CD4-positive, alpha-beta T cell (primary cell): ENCODE results near the gene FRMPD1. TPM values are rescaled to one million over a fixed set of nuclear protein-coding genes. Genes with fewer than 3 reads are reported as not detected.

ENCODE experiments used
- ATAC-seq: fragments of 200-7000 bp; cut with Tn5 transposase; one replicate; pipeline ENCODE4 v1.10.0; 2022; ENCODE audit warnings: mild to moderate bottlenecking; ENCODE audit not compliant: poor library complexity
- CTCF ChIA-PET: fragments of 350-600 bp; sonication (Branson Sonifier 250); formaldehyde crosslinking; loops from one replicate; lab custom pipeline; 2021; ENCODE audit warnings: antibody characterized with exemption, inconsistent platforms; lab: Charles Lee
- POLR2A ChIA-PET: fragments of 350-600 bp; sonication (Branson Sonifier 250); formaldehyde crosslinking; loops from one replicate; lab custom pipeline; 2021; ENCODE audit warnings: antibody characterized with exemption, inconsistent platforms; lab: Charles Lee
- DNase-seq, 14 experiments: peaks; one replicate each; pipeline ENCODE4 v3.0.0-alpha.2; 2013 to 2020; ENCODE audit warnings: mixed read lengths in 2 of 14
- H3K27ac ChIP-seq, 2 donors: one replicate each; pipeline versions ENCODE4 v1.5.1 to v1.7.0; 2013; ENCODE audit warnings: low read length in 2 of 2, low read depth in 1 of 2, mild to moderate bottlenecking in 1 of 2
- H3K27me3 ChIP-seq, 2 experiments: 1 replicate in 1 of 2; 2 replicates in 1 of 2; pipeline versions ENCODE4 v1.6.1 to v1.7.0; 2013; ENCODE audit warnings: low read length in 2 of 2, control low read depth in 1 of 2, mild to moderate bottlenecking in 1 of 2, moderate library complexity in 1 of 2; ENCODE audit not compliant: insufficient read depth in 2 of 2, control insufficient read depth in 1 of 2
- H3K36me3 ChIP-seq: one replicate; pipeline ENCODE4 v1.6.1; 2013; ENCODE audit warnings: low read length, control low read depth; ENCODE audit not compliant: insufficient read depth
- H3K4me1 ChIP-seq: one replicate; pipeline ENCODE4 v1.6.1; 2013; ENCODE audit warnings: low read length, control low read depth; ENCODE audit not compliant: insufficient read depth
- H3K4me3 ChIP-seq: one replicate; pipeline ENCODE4 v1.5.1; 2013; ENCODE audit warnings: mild to moderate bottlenecking, low read length, moderate library complexity
- H3K9me3 ChIP-seq, 2 experiments: 1 replicate in 1 of 2; 2 replicates in 1 of 2; pipeline versions ENCODE4 v1.6.1 to v1.7.0; 2013; ENCODE audit warnings: low read length in 2 of 2, mild to moderate bottlenecking in 2 of 2, control low read depth in 1 of 2, moderate library complexity in 1 of 2; ENCODE audit not compliant: control insufficient read depth in 1 of 2, insufficient read depth in 1 of 2
- H3K27ac Mint-ChIP-seq: one replicate; pipeline ENCODE4 v1.8.0; 2020; ENCODE audit warnings: mixed read lengths
- H3K27me3 Mint-ChIP-seq: one replicate; pipeline ENCODE4 v1.8.0; 2021; ENCODE audit warnings: mixed read lengths
- H3K36me3 Mint-ChIP-seq: one replicate; pipeline ENCODE4 v1.8.0; 2021; ENCODE audit warnings: low read depth, mixed read lengths
- H3K4me1 Mint-ChIP-seq: one replicate; pipeline ENCODE4 v1.8.0; 2021; ENCODE audit warnings: low read depth, mixed read lengths
- H3K4me3 Mint-ChIP-seq: one replicate; pipeline ENCODE4 v1.8.0; 2020; ENCODE audit warnings: mild to moderate bottlenecking, mixed read lengths
- H3K9me3 Mint-ChIP-seq: one replicate; pipeline ENCODE4 v1.8.0; 2020; ENCODE audit warnings: mixed read lengths
- intact Hi-C, 2 experiments: fragments of 100-400 bp; cut with DNase I in 1 of 2; cut with micrococcal nuclease in 1 of 2; formaldehyde crosslinking; loops; one replicate each; pipeline versions ENCODE4 v1.15.1 to v1.9.0; 2023 to 2025; cut with DNase I, micrococcal nuclease
- total RNA-seq, 174 experiments: library from RNA in 2 of 174; stranded (reverse) in 2 of 174; gene quantifications; one replicate each; pipeline ENCODE4 v1.2.3 and lab custom pipeline; 2021 to 2026
- TF ChIP-seq, protein P1 (sequence below): fragments of 200-600 bp; IDR thresholded peaks from one replicate; pipeline ENCODE4 v1.8.0; 2022; ENCODE audit warnings: antibody characterized with exemption, mild to moderate bottlenecking

The FRMPD1 gene
- total RNA-seq, 2 experiments from 2014 or later: not detected

DNA sequence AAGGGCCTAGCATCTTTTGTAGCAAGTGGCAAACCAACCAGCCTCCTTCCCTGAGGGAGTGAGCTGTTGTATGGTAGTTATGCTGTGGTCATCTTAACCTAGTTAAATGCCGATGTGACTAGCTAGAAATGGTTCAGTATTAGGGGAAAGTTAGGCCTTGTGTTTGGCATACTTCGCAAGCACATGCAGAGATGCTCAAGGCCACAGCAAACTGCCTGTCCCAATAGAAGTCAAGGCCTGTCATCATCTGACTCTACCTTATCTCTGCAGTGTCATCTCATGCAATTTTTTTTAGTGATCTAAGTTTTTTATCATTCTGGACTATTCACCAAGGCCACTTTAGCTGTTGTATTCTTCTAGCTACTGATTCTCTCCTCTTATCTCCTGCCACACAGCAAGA lies 139.3 kb downstream of the FRMPD1 start:
- Histone ChIP-seq H3K27ac (no peak overlapping the region), H3K27me3 (peaks cover 0 to 4% of the 10 kb centered on the region in 2 experiments), H3K9me3 (no peaks in the 10 kb centered on the region), H3K36me3 (no peaks in the 10 kb centered on the region), H3K4me3 (no peak overlapping the region), H3K4me1 (peaks cover 6% of the 10 kb centered on the region)
- Mint-ChIP-seq H3K4me1 (peaks cover 8% of the 10 kb centered on the region), H3K27ac (no peak overlapping the region), H3K9me3 (no peaks in the 10 kb centered on the region), H3K27me3 (no peaks in the 10 kb centered on the region), H3K36me3 (peaks cover under 1% of the 10 kb centered on the region), H3K4me3 (no peak overlapping the region)
- ChIA-PET CTCF (no interaction called here), POLR2A (no interaction called here)
- intact Hi-C loops: no loop called here
- ATAC-seq (no peak), DNase-seq (no peak)
- TF ChIP-seq, protein P1, sequence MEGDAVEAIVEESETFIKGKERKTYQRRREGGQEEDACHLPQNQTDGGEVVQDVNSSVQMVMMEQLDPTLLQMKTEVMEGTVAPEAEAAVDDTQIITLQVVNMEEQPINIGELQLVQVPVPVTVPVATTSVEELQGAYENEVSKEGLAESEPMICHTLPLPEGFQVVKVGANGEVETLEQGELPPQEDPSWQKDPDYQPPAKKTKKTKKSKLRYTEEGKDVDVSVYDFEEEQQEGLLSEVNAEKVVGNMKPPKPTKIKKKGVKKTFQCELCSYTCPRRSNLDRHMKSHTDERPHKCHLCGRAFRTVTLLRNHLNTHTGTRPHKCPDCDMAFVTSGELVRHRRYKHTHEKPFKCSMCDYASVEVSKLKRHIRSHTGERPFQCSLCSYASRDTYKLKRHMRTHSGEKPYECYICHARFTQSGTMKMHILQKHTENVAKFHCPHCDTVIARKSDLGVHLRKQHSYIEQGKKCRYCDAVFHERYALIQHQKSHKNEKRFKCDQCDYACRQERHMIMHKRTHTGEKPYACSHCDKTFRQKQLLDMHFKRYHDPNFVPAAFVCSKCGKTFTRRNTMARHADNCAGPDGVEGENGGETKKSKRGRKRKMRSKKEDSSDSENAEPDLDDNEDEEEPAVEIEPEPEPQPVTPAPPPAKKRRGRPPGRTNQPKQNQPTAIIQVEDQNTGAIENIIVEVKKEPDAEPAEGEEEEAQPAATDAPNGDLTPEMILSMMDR: no peak

DNA sequence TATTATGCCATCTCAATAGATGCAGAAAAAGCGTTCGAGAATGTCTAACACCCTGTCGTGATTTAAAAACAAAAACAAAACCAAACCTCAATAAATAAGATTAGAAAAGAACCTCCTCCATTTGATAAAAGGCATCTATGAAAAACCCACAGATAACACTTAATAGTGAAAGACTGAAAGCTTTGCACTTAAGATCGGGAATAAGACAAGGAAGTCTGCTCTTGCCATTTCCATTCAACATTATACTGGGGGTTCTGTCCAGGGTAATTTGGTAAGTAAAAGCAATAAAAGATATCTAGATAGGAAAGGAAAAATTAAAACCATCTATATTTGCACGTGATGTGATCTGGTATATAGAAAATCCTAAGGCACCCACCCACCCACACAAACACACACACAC lies 141.4 kb downstream of the FRMPD1 start:
- no peaks in the 10 kb centered on the region for H3K36me3 ChIP-seq
- Mint-ChIP-seq H3K27me3 (no peaks in the 10 kb centered on the region), H3K9me3 (no peaks in the 10 kb centered on the region), H3K4me1 (no peaks in the 10 kb centered on the region), H3K4me3 (no peak overlapping the region), H3K36me3 (no peaks in the 10 kb centered on the region), H3K27ac (no peak overlapping the region)
- H3K4me3 ChIP-seq: no peak overlapping the region
- no peaks in the 10 kb centered on the region for H3K4me1 ChIP-seq
- H3K9me3 ChIP-seq: no peaks in the 10 kb centered on the region
- no peak overlapping the region for H3K27ac ChIP-seq
- intact Hi-C loops: no loop called here
- peaks cover 0 to 4% of the 10 kb centered on the region in 2 experiments for H3K27me3 ChIP-seq
- no peak for DNase-seq
- CTCF ChIA-PET: no interaction called here
- ATAC-seq: no peak
- POLR2A ChIA-PET: no interaction called here
- TF ChIP-seq, protein P1: no peak

DNA sequence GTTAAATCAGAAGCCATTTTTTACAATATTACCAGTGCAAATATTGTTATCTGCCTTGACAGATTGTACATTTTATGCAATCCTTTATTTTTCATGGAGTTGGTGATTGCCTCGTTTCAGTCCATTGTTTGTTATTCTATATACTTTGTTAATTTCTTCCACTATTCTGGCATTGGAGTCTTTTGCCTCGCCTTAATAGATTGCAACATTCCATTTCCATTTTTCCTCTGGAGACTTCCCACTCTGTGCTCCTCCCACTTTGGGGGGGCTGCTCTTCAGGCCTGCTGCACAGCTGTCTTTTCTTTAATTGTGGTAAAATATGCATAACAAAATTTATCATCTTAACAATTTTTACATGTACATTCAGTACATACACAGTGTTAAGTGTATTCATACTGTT lies 145.5 kb downstream of the FRMPD1 start:
- ChIA-PET POLR2A (no interaction called here), CTCF (no interaction called here)
- H3K4me3 ChIP-seq: no peak overlapping the region
- Mint-ChIP-seq H3K9me3 (no peaks in the 10 kb centered on the region), H3K27ac (no peak overlapping the region), H3K4me3 (no peak overlapping the region), H3K4me1 (peaks cover 13% of the 10 kb centered on the region), H3K36me3 (peaks cover 13% of the 10 kb centered on the region), H3K27me3 (no peaks in the 10 kb centered on the region)
- DNase-seq (no peak), ATAC-seq (no peak)
- peaks cover 10% of the 10 kb centered on the region for H3K4me1 ChIP-seq
- H3K27me3 ChIP-seq: no peaks in the 10 kb centered on the region
- no peaks in the 10 kb centered on the region for H3K9me3 ChIP-seq
- no peaks in the 10 kb centered on the region for H3K36me3 ChIP-seq
- H3K27ac ChIP-seq: no peak overlapping the region
- intact Hi-C loops: no loop called here
- TF ChIP-seq, protein P1: no peak

Other genes starting within 250 kb of the FRMPD1 start
- 10 to 100 TPM; 29.0 to 29.6 TPM for gene GRHPR, start 228.3 kb upstream of the FRMPD1 start, total RNA-seq
- 10 to 100 TPM; 21.3 to 22.0 TPM for gene ZBTB5, start 185.5 kb upstream of the FRMPD1 start, total RNA-seq
- 10 to 100 TPM; 28.9 to 29.7 TPM for gene POLR1E, start 165.0 kb upstream of the FRMPD1 start, total RNA-seq
- gene FBXO10, start 74.6 kb upstream of the FRMPD1 start, total RNA-seq: 1 to 10 TPM in 1 of 2 experiments, under 1 TPM in 1; 0.81 to 2.3 TPM
- 10 to 100 TPM; 31.4 to 35.3 TPM for gene TOMM5, start 58.4 kb upstream of the FRMPD1 start, total RNA-seq
- gene TRMT10B, start 102.9 kb downstream of the FRMPD1 start, total RNA-seq: 1 to 10 TPM; 6.6 to 8.3 TPM
- gene EXOSC3, start 134.1 kb downstream of the FRMPD1 start, total RNA-seq: 10 to 100 TPM; 42.9 to 44.2 TPM
- 1 to 10 TPM; 7.2 to 7.5 TPM for gene DCAF10, start 149.8 kb downstream of the FRMPD1 start, total RNA-seq